Activated T-helper 1 cell treated with anti-CD3 and anti-CD28 coated beads, Interleukin-12 subunit alpha, Interleukin-12 subunit beta, Interleukin-2, Interleukin-4 antibody, amounts not matched to agents 30 ng/mL and 10 ng/mL and 1 ng/mL, durations not matched to agents 14 hours and 24 hours and 36 hours (primary cell): ENCODE measurements around the gene MTFP1. TPM values are rescaled to one million over a fixed set of nuclear protein-coding genes. Genes with fewer than 3 reads are reported as not detected.
"Not testable (repeated sequence)": the region's sequence is repeated elsewhere in the genome, so short reads cannot be mapped to it uniquely, and the experiment has no call there.

Source experiments
- DNase-seq: peaks from one replicate; pipeline ENCODE4 v3.0.0; 2021; ENCODE audit warnings: low spot score
- H3K27ac Mint-ChIP-seq: one replicate; pipeline ENCODE4 v1.8.0; 2021; ENCODE audit warnings: mild to moderate bottlenecking, mixed read lengths
- H3K27me3 Mint-ChIP-seq: one replicate; pipeline ENCODE4 v1.8.0; 2022; ENCODE audit warnings: mild to moderate bottlenecking, moderate library complexity, mixed read lengths; ENCODE audit not compliant: insufficient read depth
- H3K36me3 Mint-ChIP-seq: one replicate; pipeline ENCODE4 v1.8.0; 2021; ENCODE audit warnings: low read depth, mixed read lengths
- H3K4me1 Mint-ChIP-seq: one replicate; pipeline ENCODE4 v1.8.0; 2021; ENCODE audit warnings: low read depth, mixed read lengths
- H3K4me3 Mint-ChIP-seq: one replicate; pipeline ENCODE4 v1.8.0; 2021; ENCODE audit warnings: mild to moderate bottlenecking, moderate library complexity, mixed read lengths
- H3K9me3 Mint-ChIP-seq: one replicate; pipeline ENCODE4 v1.8.0; 2021; ENCODE audit warnings: mixed read lengths
- intact Hi-C: fragments of 100-400 bp; cut with micrococcal nuclease; formaldehyde crosslinking; loops from one replicate; pipeline ENCODE4 v1.15.1; 2024
- total RNA-seq: library from RNA; stranded (reverse); gene quantifications from 2 replicates; pipeline ENCODE4 v1.2.3, GENCODE V29; 2022

MTFP1 gene
- total RNA-seq, 1 donor from 2014 or later, result 72.9 TPM

GRCh38 chr22:30434843-30435242, 9.3 kb downstream of the MTFP1 start:
- Mint-ChIP-seq H3K27ac (peak overlapping the region; percentile 53), H3K9me3 (peaks cover 18% of the 10 kb centered on the region), H3K4me3 (peak overlapping the region; percentile 62), H3K4me1 (peaks cover 21% of the 10 kb centered on the region), H3K36me3 (peaks cover 17% of the 10 kb centered on the region), H3K27me3 (peaks cover 8% of the 10 kb centered on the region)
- DNase-seq, result no peak
- intact Hi-C loops, result loop anchor here (1.0 kb wide), 1 partner anchor 9 kb away; no protein-coding TSS in a partner anchor

- peaks cover 12% of the 10 kb centered on the region for H3K36me3 Mint-ChIP-seq
- peaks cover 21% of the 10 kb centered on the region for H3K4me1 Mint-ChIP-seq
- H3K27ac Mint-ChIP-seq, result peak overlapping the region; percentile 75
- H3K9me3 Mint-ChIP-seq, result peaks cover 18% of the 10 kb centered on the region
- H3K4me3 Mint-ChIP-seq, result peak overlapping the region; percentile 62
- DNase-seq, result peak; percentile 56
- peaks cover 13% of the 10 kb centered on the region for H3K27me3 Mint-ChIP-seq
- intact Hi-C loops, result loop anchor here (1.0 kb wide), 1 partner anchor 9 kb away; no protein-coding TSS in a partner anchor
These were observed 10.1 kb downstream of the MTFP1 start for GRCh38 chr22:30435674-30436126.

DNA sequence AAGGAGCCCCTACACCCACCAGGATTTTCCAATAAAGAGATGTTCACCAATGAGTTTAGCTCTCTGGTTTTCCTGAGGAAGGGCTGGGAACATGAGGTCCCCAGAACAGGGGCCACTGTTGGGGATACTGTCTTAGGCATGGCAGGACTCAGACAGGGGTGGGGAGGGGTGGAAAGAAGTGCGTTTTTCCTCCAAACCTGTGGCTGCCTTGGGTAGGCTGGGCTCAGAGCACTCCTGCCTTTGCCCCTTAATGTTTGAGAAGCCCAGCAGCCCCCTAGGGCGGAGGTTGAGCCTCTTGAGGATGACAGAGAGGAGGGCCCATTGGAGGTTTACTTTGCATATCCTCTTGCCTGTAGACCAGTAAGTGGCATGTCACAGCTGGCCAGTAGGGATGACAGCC, 10.6 kb downstream of the MTFP1 start:
- peaks cover 24% of the 10 kb centered on the region for H3K4me1 Mint-ChIP-seq
- H3K27ac Mint-ChIP-seq, result peak overlapping the region; percentile 75
- intact Hi-C loops, result no loop called here
- H3K9me3 Mint-ChIP-seq, result peaks cover 18% of the 10 kb centered on the region
- DNase-seq, result no peak
- peaks cover 16% of the 10 kb centered on the region for H3K27me3 Mint-ChIP-seq
- peaks cover 12% of the 10 kb centered on the region for H3K36me3 Mint-ChIP-seq
- peak overlapping the region; percentile 62 for H3K4me3 Mint-ChIP-seq

DNA sequence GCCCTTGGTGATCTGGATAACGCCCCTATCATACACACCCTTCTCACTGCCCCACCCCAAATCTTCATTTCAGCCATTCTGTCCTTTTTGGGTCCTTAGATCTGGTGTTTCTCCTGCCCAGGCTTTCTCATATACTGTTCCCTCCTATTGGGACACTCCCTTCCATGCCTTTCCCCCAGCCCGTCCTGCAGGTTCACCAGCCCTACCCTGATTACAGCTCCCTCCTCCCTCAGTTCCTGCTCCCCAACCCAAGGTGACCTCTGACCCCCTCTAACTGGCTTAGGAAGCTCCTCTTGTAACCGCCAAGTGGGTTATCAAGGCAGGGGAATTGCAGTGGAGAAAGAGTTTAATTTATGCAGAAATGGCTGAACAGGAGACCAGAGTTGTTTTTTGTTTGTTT, 13.0 kb downstream of the MTFP1 start:
- H3K9me3 Mint-ChIP-seq, result peaks cover 18% of the 10 kb centered on the region
- H3K4me1 Mint-ChIP-seq, result peaks cover 45% of the 10 kb centered on the region
- no peak overlapping the region for H3K27ac Mint-ChIP-seq
- H3K27me3 Mint-ChIP-seq, result peaks cover 19% of the 10 kb centered on the region
- no peak for DNase-seq
- no peak overlapping the region for H3K4me3 Mint-ChIP-seq
- intact Hi-C loops, result no loop called here
- H3K36me3 Mint-ChIP-seq, result peaks cover 12% of the 10 kb centered on the region

DNA sequence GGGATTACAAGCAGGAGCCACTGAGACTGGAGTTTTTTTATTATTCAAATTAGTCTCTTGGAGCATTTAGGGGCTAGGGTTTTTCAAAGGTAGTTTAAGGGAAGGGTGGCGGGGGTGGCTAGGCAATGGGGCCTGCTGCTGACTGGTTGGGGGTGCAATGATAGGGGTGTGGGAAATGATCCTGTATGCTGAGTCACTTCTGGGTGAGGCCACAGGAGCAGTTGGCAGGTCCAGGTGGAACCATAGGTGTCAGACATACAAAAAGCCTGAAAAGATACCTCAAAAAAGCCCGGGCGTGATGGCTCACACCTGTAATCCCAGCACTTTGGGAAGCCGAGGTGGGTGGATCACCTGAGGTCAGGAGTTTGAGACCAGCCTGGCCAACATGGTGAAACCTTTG, 13.7 kb downstream of the MTFP1 start:
- Mint-ChIP-seq H3K27me3 (peaks cover 20% of the 10 kb centered on the region), H3K4me1 (peaks cover 43% of the 10 kb centered on the region), H3K4me3 (no peak overlapping the region), H3K9me3 (peaks cover 18% of the 10 kb centered on the region), H3K36me3 (peaks cover 12% of the 10 kb centered on the region), H3K27ac (no peak overlapping the region)
- intact Hi-C loops, result no loop called here
- DNase-seq, result no peak

DNA sequence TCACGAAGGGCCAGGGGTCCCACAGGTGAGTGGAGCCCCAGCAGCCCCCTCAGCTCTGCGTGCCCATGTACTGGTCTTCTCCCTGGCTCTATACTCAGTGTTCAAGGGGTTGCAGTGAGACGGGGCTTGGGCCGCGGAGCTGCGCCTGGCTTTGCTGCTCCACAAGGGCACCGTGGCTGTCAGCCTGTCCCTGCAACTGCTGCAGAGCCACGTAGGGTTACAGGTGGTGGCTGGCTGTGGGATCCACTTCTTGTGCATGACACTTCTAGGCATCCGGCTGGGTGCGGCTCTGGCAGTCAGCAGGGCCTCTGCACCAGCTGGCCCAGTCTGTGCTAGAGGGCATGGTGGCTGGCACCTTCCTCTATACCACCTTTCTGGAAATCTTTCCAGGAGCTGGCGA, 14.3 kb downstream of the MTFP1 start:
- Mint-ChIP-seq H3K27me3 (peaks cover 21% of the 10 kb centered on the region), H3K9me3 (peaks cover 14% of the 10 kb centered on the region)
- intact Hi-C loops, result no loop called here

DNA sequence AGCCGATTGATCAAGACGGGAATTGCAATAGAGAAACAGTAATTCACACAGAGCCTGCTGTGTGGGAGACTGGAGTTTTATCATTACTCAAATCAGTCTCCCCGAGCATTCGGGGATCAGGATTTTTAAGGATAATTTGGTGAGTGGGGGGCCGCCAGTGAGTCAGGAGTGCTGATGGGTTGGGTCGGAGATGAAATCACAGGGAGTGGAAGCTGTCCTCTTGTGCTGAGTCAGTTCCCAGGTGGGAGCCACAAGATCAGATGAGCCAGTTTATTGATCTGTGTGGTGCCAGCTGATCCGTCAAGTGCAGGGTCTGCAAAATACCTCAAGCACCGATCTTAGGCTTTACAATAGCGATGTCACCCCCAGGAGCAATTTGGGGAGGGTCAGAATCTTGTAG, 15.5 kb downstream of the MTFP1 start:
- Mint-ChIP-seq H3K9me3 (peaks cover 4% of the 10 kb centered on the region), H3K27ac (peak overlapping the region; percentile 40), H3K27me3 (peaks cover 23% of the 10 kb centered on the region), H3K36me3 (peaks cover 2% of the 10 kb centered on the region), H3K4me1 (peaks cover 29% of the 10 kb centered on the region), H3K4me3 (no peak overlapping the region)
- no peak for DNase-seq
- intact Hi-C loops, result no loop called here

More for the DNA sequence above, 14.3 kb downstream of the MTFP1 start:
- peaks cover 12% of the 10 kb centered on the region for H3K36me3 Mint-ChIP-seq
- H3K4me3 Mint-ChIP-seq, result no peak overlapping the region
- no peak for DNase-seq
- H3K4me1 Mint-ChIP-seq, result peaks cover 37% of the 10 kb centered on the region
- no peak overlapping the region for H3K27ac Mint-ChIP-seq

GRCh38 chr22:30444632-30445437, 19.3 kb downstream of the MTFP1 start:
- Mint-ChIP-seq H3K36me3 (no peaks in the 10 kb centered on the region), H3K4me1 (peaks cover 29% of the 10 kb centered on the region), H3K4me3 (no peak overlapping the region), H3K27me3 (peaks cover 27% of the 10 kb centered on the region), H3K27ac (no peak overlapping the region), H3K9me3 (no peaks in the 10 kb centered on the region)
- intact Hi-C loops, result loop anchor here (1.0 to 2.0 kb wide), 2 partner anchors 40 to 158 kb away; no protein-coding TSS in a partner anchor
- peak; percentile 46 for DNase-seq

DNA sequence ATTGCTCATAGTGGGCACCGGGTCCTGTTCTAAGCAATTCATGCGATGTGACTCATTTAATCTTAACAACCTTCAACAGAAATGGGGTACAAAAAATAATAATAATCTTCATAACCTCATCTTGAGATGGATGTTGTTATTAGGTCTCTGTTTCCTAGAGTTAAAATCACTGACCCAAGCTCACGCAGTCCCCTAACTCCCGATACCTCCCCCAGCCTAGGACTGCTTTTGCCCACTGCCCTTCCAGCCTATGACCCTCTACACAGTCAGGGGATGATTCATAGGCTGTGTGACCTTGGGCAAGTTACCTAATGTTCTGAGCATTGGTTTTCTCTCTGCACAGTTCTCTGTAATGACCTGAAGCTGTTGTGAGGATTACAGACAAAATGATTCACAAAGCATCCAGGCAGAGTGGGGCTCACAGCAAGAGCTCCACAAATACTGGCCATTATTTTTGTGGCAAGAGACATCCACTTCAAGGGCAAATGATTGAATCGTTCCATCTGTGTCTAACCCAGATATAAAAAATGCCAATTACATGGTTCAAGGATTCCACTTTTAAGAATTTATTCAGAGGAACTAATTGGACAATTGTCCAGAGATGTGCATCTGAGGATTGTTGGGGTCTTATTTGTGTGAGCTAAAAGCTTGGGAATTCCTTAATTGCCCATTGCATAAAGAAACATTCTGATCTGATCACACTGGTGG, 20.0 kb downstream of the MTFP1 start:
- Mint-ChIP-seq H3K36me3 (no peaks in the 10 kb centered on the region), H3K9me3 (no peaks in the 10 kb centered on the region), H3K27ac (no peak overlapping the region), H3K4me1 (peaks cover 29% of the 10 kb centered on the region), H3K4me3 (no peak overlapping the region), H3K27me3 (peaks cover 22% of the 10 kb centered on the region)
- DNase-seq, result no peak
- intact Hi-C loops, result loop anchor here (1.0 to 2.0 kb wide), 2 partner anchors 40 to 157 kb away; no protein-coding TSS in a partner anchor

GRCh38 chr22:30447656-30448055, 22.1 kb downstream of the MTFP1 start:
- H3K27ac Mint-ChIP-seq, result no peak overlapping the region
- H3K36me3 Mint-ChIP-seq, result no peaks in the 10 kb centered on the region
- H3K27me3 Mint-ChIP-seq, result peaks cover 20% of the 10 kb centered on the region
- H3K4me1 Mint-ChIP-seq, result peaks cover 12% of the 10 kb centered on the region
- no peak overlapping the region for H3K4me3 Mint-ChIP-seq
- DNase-seq, result no peak
- intact Hi-C loops, result no loop called here
- H3K9me3 Mint-ChIP-seq, result no peaks in the 10 kb centered on the region

GRCh38 chr22:30451488-30451887, 25.9 kb downstream of the MTFP1 start:
- H3K27ac Mint-ChIP-seq, H3K36me3 Mint-ChIP-seq, H3K4me3 Mint-ChIP-seq, H3K9me3 Mint-ChIP-seq, DNase-seq, H3K4me1 Mint-ChIP-seq, intact Hi-C loops: not testable (repeated sequence)
- peaks cover 15% of the 10 kb centered on the region for H3K27me3 Mint-ChIP-seq

GRCh38 chr22:30452861-30453260, 27.3 kb downstream of the MTFP1 start:
- H3K36me3 Mint-ChIP-seq, result no peaks in the 10 kb centered on the region
- peaks cover 19% of the 10 kb centered on the region for H3K27me3 Mint-ChIP-seq
- peaks cover 7% of the 10 kb centered on the region for H3K9me3 Mint-ChIP-seq
- no peak overlapping the region for H3K27ac Mint-ChIP-seq
- no peak for DNase-seq
- no peaks in the 10 kb centered on the region for H3K4me1 Mint-ChIP-seq
- intact Hi-C loops, result no loop called here
- no peak overlapping the region for H3K4me3 Mint-ChIP-seq
